ENCODE measurements around the gene ZNF385B.
A peak's percentile ranks its signal among the peaks of the same experiment; 100 is the strongest.

ZNF385B gene

GRCh38 chr2:179432751-179433150, 428.7 kb downstream of the ZNF385B start:
- DNase-seq, result no peak

GRCh38 chr2:179429597-179429996, 431.8 kb downstream of the ZNF385B start:
- no peak for DNase-seq

GRCh38 chr2:179429060-179429471, 432.3 kb downstream of the ZNF385B start:
- DNase-seq, result no peak

GRCh38 chr2:179428649-179429048, 432.8 kb downstream of the ZNF385B start:
- no peak for DNase-seq

- DNase-seq, result no peak
These were observed 434.3 kb downstream of the ZNF385B start for GRCh38 chr2:179427065-179427464.

GRCh38 chr2:179424571-179424970, 436.8 kb downstream of the ZNF385B start:
- DNase-seq, result no peak

- peak; percentile 57 to 70 for DNase-seq
These were observed 439.3 kb downstream of the ZNF385B start for GRCh38 chr2:179422037-179422643.

- no peak for DNase-seq
These were observed 443.9 kb downstream of the ZNF385B start for GRCh38 chr2:179417436-179417949.

- no peak for DNase-seq
These were observed 449.3 kb downstream of the ZNF385B start for GRCh38 chr2:179412112-179412511.

- peak; percentile 2 to 9 for DNase-seq
These were observed 450.7 kb downstream of the ZNF385B start for GRCh38 chr2:179410552-179411356.

- no peak for DNase-seq
These were observed 457.8 kb downstream of the ZNF385B start for GRCh38 chr2:179403624-179404023.

- DNase-seq, result no peak
These were observed 467.9 kb downstream of the ZNF385B start for GRCh38 chr2:179393481-179393880.

Measured in activated CD4-positive, alpha-beta T cell treated with anti-CD3 and anti-CD28 coated beads, Interleukin-2, amount 50 U/mL, for 48 hours (primary cell).